Measurements from ENCODE around the gene HPD.
"Not testable (repeated sequence)": the region's sequence is repeated elsewhere in the genome, so short reads cannot be mapped to it uniquely, and the experiment has no call there.

The HPD gene

DNA sequence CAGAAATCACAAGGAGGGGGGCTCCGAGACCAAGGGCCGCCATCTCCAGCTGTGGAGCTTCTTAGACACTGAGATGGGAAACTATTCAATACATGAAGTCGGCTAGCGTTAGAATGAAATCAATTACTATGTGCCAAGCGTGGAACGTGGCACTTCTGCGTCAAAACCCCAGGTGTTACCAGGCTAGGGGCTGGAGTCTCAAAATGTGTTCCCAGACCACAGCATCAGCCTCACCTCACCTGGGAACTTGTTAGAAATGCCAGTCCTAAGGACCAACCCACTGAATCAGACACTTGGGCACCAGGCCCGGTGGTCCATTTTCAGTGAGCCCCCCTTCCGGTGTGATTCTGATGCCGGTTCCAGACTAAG lies 59.9 kb downstream of the HPD start:
- no peak for DNase-seq (ENCODE audit: low read depth)

DNA sequence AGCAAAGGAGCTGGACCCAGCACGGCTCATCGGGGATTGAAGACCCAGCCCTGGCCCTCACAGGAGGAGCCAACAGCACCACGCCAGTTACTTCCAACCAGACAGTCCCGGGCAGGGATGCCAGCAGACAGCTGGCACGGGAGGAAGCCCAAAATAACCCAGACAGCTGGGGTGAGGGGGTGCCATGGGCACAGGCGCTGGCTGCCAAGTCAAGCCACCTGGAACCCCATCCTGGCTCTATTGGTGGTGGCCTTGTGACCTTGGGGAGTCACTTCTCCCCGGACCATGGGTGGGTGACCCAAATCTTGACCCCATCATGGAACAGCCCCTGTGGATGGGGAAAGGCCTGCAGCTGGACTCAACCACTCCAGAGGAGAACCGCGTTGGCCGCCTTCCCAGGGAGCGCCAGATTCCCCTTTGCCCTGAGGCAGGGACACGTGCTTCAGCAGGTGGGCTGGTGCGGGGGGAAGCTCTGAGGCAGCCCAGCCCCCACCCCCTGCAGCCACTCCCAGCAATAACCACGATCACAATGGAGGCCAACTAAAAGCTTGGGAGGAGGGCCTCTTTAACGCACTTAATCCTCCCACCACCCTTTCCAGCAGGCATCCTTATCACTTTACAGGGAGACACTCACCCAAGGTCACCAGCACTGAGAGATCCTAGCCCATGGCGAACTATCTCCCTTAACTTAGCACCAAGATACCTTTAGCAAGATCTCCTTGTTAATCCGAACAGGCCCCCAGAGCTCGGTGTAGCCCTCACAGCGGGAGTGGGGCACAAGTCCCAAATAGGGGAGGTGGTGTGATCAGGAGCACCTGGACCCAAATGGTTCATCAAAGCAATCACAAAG lies 60.5 kb downstream of the HPD start:
- no peak for DNase-seq (ENCODE audit: low read depth)

DNA sequence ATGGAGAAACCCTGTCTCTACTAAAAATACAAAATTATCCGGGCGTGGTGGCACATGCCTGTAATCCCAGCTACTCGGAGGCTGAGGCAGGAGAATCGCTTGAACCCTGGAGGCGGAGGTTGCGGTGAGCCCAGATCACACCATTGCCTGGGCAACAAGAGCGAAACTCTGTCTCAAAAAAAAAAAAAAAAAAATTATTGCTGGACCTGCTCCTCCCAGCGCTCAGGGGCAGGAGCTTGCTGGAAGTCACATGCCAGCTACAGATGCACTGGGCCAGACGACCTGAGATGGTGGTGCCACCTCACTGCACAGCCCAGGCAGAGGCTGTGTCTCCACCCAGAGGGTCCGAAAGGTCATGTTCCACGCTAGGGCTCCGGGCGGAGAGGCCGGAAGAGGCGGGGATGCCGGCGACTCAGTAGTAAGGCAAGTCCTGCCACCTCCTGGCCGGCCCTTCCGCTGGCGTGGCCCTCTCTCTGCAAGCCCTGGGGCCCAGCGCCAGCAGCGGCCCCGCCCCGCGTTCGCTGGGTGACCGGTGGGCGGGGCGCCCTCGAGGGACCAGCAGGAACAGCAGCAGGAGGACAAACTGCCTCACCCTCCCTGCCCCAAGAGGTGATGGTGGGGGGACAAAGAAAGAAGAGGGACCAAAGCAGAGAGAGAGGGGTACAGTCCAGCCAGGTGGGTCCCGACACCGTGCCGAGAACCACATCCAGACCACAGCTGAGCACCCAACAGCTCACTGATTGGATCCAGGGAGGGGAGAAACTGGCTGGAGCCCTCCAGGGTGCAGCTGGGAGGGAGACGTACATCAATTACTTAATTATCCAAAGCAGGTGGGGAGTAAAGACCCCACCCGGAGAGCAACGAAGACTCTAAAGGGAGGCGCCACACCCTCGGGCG lies 61.6 kb downstream of the HPD start:
- no peak for DNase-seq (ENCODE audit: low read depth)

DNA sequence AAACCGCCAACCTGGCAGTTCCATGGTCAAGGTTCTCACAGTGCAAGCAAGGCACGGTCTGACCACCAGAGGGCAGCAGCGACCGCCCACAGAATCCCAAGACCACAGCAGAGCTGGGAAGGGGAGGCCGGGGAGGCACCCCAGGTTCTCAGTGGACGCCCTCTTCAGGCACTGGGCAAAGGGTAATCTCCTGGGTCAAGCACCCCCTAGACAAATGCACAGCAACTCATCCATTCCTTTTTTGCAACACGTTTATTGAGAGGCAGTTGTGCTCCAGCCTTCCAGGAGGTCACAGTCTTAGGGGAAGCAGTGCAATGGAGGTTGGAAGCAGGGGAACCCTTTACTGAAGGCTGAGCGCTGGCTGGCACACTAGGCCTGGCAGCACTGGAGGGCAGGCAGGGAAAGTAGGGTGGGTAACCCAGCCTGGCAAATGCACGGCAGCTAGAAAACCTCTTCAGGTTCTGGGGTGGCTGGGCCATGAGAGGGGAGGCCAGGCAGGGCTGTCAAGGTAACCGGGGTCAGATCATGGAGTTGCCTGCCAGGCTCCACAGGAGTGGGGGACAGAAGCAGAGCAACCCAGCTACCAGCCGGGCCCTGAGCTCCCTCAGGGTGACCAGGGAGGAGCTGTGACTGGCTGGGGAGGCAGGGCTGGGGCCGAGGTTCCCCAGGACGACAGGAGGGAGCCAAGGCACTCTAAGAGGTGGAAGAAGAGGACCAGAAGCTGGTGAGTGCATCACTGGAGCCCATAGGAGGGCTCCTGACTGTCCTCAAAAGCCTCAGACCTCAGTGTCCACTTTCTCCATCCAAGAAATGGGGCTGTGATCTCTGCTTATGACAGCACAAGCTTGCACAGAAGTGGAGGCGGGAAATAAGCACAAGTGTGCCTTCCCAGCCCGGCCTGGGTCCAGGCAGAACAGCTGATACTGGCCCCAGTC lies 63.4 kb downstream of the HPD start:
- DNase-seq (ENCODE audit: low read depth): no peak

DNA sequence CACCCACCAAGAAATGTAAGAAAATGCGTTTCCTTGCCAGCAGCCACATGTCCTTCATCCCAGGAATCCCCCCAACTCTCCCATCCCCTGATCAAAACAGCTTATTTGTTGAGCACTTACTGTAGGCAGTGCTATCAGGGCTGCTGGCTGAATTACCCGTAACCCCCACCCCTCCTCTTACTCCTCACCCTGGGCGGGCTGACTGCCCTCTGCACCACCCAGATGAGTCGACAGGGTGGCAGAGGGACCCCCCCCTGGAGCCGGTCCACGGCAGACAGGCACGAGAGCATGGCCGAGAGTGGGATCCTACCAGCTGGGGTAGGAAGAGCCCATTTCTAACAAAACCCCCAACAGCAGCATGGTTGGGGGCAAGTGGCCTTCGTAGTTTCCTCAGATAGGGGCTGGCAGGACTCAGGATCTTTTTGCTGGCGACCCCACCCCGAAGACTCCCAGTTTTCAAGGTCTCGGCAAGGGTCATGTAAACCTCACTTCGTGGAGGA lies 64.1 kb downstream of the HPD start:
- DNase-seq (ENCODE audit: low read depth): no peak

DNA sequence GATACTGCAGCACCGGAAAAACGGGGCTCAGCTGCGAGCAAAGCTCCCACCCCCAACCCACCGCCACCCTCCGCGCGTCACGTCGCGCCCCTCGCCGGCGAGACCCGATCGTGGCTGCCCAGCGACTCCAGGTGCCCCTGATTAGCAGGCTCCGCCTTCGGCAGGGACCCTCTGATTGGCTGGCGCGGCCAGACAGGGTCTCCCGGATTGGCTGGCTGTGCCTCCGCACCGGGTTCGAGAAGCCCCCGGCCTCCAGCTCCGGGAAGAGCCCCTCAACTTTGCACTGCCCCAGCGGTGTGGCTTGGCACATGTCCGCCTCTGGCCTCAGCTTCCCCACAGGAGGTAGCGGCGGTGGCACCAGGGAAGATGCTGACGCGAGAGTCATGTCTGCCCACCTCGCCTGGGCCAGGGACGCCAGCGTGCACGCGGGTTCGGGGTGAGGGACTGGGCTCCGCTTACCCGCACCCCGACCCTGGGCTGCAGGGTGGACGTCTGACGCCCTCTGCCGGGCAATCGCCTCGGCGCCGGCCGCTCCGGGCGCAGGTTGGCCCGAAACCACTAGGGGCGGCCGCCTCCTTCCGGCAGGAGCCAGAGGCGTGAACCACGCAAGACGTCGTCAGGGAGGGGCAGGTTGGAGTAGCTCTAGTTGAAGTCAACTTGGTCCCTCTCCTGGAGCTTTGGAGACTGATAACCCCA lies 64.7 kb downstream of the HPD start:
- DNase-seq (ENCODE audit: low read depth): peak; percentile 92

DNA sequence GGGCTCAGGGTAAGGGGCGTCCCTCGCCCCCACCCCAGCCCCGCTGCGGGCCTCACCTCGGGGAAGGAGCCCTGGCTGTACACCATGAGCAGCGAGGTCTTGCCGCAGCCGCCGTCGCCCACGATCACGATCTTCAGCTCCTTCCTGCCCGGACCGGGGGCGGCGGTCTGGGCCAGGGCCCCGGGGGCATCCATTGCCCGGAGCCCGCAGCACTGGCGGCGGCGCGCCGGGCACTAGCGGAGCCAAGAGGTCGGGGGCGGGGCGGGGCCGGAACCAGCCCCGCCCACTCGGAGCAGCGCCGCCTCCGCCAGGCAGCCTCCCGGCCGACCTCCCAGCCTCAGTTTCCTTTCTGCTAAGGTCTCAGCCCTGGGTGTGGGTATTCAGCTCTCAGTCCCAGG lies 65.2 kb downstream of the HPD start, which contains the start of gene RHOF:
Gene RHOF (minus strand): TSS at position 249 of the 398 bp plus-strand sequence. CDS start 55 bp downstream, at position 194.
- DNase-seq (ENCODE audit: low read depth): no peak

DNA sequence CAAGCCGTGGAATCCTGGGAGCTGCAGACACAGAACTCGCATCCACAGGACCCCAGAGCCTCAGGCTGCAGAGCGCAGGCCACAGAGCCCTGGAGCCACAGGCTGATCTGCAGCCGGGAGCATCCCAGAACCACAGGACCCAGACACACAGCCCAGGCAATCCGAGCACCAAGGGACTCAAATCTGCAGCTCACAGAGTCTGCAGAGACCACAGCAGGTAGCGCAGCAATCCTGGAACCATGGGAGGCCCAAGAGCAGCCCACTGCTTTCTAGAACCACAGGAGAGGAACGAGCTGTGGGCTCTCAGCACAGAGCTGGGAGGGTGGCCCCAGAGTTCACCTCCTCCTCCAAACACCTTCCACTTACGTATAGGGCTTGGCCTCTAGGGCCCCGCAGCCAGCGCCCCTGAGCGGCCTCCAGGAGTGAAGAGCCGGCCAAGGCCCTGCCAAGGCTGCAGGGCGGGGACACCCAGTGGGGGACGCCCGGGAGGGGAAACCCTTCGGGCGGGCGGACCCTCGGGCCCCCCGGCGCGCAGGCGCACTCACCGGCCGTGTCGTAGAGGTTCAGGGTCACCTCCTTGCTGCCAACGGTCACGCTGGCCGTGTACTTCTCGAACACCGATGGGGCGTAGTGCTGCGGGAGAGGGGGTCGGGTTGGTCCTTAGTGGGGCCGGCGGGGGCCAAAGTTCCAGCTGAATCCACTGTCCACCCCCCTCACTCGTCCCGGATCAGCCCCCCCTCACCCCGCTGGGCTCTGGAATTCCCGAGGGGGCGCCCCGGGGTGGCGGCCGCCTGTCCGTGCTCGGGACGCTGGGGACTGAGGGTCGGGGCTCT lies 65.8 kb downstream of the HPD start:
- no peak for DNase-seq (ENCODE audit: low read depth)

DNA sequence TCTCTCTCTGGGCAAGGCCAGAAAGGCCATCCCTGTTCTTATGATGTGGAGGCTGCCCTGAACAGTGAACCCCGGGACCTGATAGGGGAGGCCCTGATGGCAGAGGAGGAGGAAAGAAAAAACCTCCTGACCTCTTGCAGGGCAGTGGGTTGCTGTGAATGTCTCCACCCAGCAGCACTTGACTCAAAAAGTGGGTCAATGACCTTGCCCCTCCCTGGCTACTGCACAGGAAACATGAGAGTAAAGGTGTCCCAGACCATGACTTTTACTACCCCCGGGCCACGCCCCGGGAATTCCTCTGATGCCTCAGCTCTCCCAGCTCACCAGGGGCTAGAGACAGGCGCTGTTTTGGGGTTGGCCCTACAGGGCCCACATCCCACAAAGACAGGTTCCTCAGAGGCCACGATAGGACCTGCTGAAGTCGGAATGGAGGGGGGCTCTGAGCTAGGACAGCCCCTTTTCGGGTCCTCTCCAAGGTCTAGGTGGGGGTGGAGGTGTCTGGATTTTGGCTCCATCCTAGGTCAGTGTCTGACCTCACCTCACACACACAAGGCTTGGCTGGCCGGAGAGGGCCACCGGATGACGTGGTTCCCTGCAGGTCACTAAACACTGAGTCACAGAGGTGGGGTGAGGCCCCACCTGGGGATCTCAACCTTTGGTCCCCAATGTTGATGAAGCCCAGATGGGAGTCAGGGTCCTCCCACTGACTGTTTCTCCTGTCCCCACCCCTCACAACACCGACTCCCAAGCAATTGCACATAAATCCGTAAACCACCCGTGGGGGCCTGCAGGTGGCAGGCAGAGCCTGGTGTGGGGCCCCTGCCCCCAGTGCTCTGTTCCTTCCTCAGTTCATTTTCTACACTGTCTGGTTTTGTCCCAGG lies 66.7 kb downstream of the HPD start:
- DNase-seq (ENCODE audit: low read depth): no peak

DNA sequence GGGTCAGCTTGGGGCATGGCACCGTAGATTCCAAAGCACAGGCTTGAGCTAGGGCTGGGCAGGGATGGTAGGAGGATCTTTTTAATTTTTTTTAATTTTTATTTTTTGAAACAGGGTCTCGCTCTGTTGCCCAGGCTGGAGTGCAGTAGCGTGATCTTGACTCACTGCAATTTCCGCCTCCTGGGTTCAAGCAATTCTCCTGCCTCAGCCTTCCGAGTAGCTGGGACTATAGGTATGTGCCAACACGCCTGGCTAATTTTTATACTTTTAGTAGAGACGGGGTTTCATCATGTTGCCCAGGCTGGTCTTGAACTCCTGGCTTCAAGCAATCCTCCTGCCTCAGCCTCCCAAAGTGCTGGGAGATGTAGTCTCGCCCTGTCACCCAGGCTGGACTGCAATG lies 67.9 kb downstream of the HPD start:
- not testable (repeated sequence) for DNase-seq (ENCODE audit: low read depth)

DNA sequence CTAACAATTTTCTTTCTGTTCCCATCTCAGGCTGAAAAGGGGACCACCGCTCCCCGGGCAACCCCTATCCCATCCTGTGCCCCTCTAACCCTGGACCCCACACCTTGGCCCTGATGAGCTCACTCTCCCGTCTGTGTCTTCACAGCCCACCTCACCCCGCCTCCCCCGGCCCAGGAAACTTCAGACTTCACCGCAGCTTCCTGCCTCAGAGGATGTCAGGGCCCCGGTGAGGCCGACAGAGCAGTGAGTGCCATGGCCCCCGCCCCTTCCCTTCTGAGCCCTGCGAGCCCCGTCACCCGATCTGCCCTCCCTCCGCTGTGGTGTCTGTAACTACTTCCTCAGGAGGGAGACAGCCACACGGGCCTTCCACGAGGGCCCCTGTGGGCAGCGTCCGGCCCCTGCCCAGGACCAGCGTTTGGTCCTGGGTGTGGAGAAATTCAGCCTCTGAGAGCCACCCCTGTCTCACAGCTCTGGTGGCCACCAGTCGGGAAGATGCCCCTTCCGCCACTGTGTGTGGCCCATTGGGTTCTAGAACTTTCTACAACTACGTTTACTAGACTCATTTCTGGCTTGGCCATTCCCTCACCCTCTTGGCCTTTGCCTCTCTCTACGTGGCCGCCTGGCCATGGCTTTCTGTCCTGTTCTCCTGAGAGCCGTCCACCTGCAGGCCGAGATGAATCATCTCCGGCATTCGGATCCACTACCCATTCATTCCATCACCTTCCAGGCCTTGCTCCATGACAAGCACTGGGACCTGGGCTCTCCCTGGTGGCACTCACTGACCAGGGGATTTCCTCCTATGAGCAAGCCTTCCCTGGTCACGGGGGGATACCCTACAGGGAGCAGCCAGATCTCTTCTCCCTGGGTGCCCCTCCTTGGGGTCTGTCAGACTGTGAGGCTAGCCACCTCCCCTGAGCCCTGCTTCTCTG lies 68.6 kb downstream of the HPD start:
- no peak for DNase-seq (ENCODE audit: low read depth)
